Breast epithelium (tissue), 4 donors: ENCODE data around the gene DCAF10. TPM values are rescaled to one million over a fixed set of nuclear protein-coding genes. Genes with fewer than 3 reads are reported as not detected.

ENCODE experiments used
- DNase-seq, 2 donors: peaks; one replicate each; pipeline ENCODE4 v3.0.0-alpha.2; 2019; ENCODE audit warnings: low spot score in 2 of 2
- H3K27ac ChIP-seq, 2 donors: fragments of 200-600 bp; sonication (generic) in 1 of 2; one replicate each; pipeline ENCODE4 v1.5.1; 2016 to 2019; ENCODE audit warnings: mild to moderate bottlenecking in 1 of 2
- H3K27me3 ChIP-seq, 2 donors: fragments of 200-600 bp; sonication (generic) in 1 of 2; one replicate each; pipeline versions ENCODE4 v1.5.1 to v1.6.0; 2017 to 2019; ENCODE audit warnings: control low read depth in 1 of 2, mild to moderate bottlenecking in 1 of 2
- H3K36me3 ChIP-seq: fragments of 200-600 bp; one replicate; pipeline ENCODE4 v1.5.1; 2019
- H3K4me1 ChIP-seq, 2 donors: fragments of 200-600 bp; sonication (generic); one replicate each; pipeline ENCODE4 v1.5.1; 2016 to 2019; ENCODE audit warnings: control low read depth in 1 of 2
- H3K4me3 ChIP-seq, 3 donors: fragments of 200-600 bp; sonication (generic); 1 replicate in 2 of 3; 2 replicates in 1 of 3; pipeline ENCODE4 v1.5.1; 2016 to 2019; ENCODE audit warnings: mild to moderate bottlenecking in 3 of 3, moderate library complexity in 2 of 3
- H3K9me3 ChIP-seq, 2 donors: fragments of 200-600 bp; sonication (generic) in 1 of 2; one replicate each; pipeline ENCODE4 v1.5.1; 2016 to 2019; ENCODE audit warnings: control low read depth in 1 of 2
- POLR2A ChIP-seq: fragments of 450-650 bp; IDR thresholded peaks from one replicate; pipeline ENCODE4 v1.6.1; 2016; ENCODE audit warnings: antibody characterized with exemption, mild to moderate bottlenecking, moderate library complexity
- POLR2AphosphoS5 ChIP-seq, 3 donors: sonication (generic); formaldehyde crosslinking; IDR thresholded peaks; one replicate each; pipeline ENCODE4 v1.6.1; 2017; ENCODE audit warnings: antibody characterized with exemption in 3 of 3
- intact Hi-C: fragments of 100-400 bp; cut with DNase I; formaldehyde crosslinking; loops from one replicate; pipeline ENCODE4 v1.15.1; 2023; ENCODE audit warnings: low total_unique reads
- total RNA-seq, 3 donors: library from RNA; depleted of rRNA; stranded (reverse); fragments of >200 nt; gene quantifications; one replicate each; pipeline ENCODE4 v1.1.0, GENCODE V29; 2016
- TF ChIP-seq, protein P1 (sequence below), 3 donors: fragments of 450-650 bp; IDR thresholded peaks; one replicate each; pipeline ENCODE4 v1.5.1; 2016 to 2017; ENCODE audit warnings: antibody characterized with exemption in 3 of 3, mild to moderate bottlenecking in 3 of 3, moderate library complexity in 3 of 3

The DCAF10 gene
- total RNA-seq, 3 donors from 2014 or later, result 29.8 to 44.8 (median 38.7) TPM

DNA sequence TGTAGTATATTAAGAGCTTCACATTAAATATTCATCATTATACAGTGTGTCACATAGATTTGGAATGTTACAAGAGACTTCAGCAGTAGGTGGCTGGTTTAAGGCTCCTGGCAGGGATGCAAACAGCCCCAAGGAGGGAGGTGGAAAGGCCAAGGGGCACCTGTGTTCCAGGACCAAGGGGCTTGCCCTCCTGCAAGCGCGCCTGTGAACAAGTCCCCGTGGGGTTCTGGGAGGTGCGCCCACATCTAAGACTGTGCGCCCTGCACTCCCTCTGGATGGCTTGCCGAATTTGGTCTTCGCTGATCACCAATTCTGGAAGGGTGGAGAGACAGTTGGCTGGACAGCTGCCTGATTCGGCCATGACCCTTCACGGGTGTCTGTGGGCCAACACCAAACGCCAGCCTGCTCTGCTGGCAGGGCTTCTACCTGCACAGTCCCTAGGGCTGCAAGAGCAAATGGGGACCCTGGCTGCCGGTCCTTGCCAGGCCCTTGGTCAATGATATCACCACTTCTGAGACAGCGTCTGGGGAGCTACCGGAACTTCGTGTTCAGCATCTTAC is 115.4 kb downstream of the DCAF10 start:
- peak overlapping the region in 1 of 2 donors; percentile 66 for H3K27ac ChIP-seq
- no peaks in the 10 kb centered on the region for H3K4me1 ChIP-seq
- DNase-seq, result no peak
- intact Hi-C loops, result loop anchor here (2.0 to 10.0 kb wide), 3 partner anchors 91 to 481 kb away; no protein-coding TSS in a partner anchor
- H3K9me3 ChIP-seq, result no peaks in the 10 kb centered on the region
- H3K36me3 ChIP-seq, result no peaks in the 10 kb centered on the region
- no peaks in the 10 kb centered on the region for H3K27me3 ChIP-seq
- H3K4me3 ChIP-seq, result no peak overlapping the region
- TF ChIP-seq POLR2AphosphoS5 (IDR thresholded peaks at IDR 0.05) (no peak), POLR2A (no peak)
- TF ChIP-seq, protein P1, sequence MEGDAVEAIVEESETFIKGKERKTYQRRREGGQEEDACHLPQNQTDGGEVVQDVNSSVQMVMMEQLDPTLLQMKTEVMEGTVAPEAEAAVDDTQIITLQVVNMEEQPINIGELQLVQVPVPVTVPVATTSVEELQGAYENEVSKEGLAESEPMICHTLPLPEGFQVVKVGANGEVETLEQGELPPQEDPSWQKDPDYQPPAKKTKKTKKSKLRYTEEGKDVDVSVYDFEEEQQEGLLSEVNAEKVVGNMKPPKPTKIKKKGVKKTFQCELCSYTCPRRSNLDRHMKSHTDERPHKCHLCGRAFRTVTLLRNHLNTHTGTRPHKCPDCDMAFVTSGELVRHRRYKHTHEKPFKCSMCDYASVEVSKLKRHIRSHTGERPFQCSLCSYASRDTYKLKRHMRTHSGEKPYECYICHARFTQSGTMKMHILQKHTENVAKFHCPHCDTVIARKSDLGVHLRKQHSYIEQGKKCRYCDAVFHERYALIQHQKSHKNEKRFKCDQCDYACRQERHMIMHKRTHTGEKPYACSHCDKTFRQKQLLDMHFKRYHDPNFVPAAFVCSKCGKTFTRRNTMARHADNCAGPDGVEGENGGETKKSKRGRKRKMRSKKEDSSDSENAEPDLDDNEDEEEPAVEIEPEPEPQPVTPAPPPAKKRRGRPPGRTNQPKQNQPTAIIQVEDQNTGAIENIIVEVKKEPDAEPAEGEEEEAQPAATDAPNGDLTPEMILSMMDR (IDR thresholded peaks at IDR 0.05), result no peak

GRCh38 chr9:37916471-37917312 is 116.1 kb downstream of the DCAF10 start:
- no peaks in the 10 kb centered on the region for H3K9me3 ChIP-seq
- no peaks in the 10 kb centered on the region for H3K36me3 ChIP-seq
- no peaks in the 10 kb centered on the region for H3K27me3 ChIP-seq
- TF ChIP-seq POLR2AphosphoS5 (IDR thresholded peaks at IDR 0.05) (no peak), POLR2A (no peak)
- TF ChIP-seq, protein P1 (IDR thresholded peaks at IDR 0.05), result no peak
- DNase-seq, result no peak
- peak overlapping the region; percentile 42 to 74 for H3K27ac ChIP-seq
- H3K4me3 ChIP-seq, result no peak overlapping the region
- intact Hi-C loops, result loop anchor here (2.0 to 10.0 kb wide), 2 partner anchors 168 to 480 kb away; no protein-coding TSS in a partner anchor
- H3K4me1 ChIP-seq, result no peaks in the 10 kb centered on the region

Other genes starting within 250 kb of the DCAF10 start
- 1 to 10 TPM; 5.1 to 6.9 (median 5.9) TPM for gene FBXO10, start 224.4 kb upstream of the DCAF10 start, total RNA-seq
- gene TOMM5, start 208.2 kb upstream of the DCAF10 start, total RNA-seq, result 100 to 1,000 TPM in 1 of 3 donors, 10 to 100 TPM in 2; 71.9 to 105 (median 72.0) TPM
- gene FRMPD1, start 149.8 kb upstream of the DCAF10 start, total RNA-seq, result 1 to 10 TPM in 1 of 3 donors, under 1 TPM in 2; 0.16 to 1.6 (median 0.59) TPM
- 10 to 100 TPM in 2 of 3 donors, 1 to 10 TPM in 1; 6.7 to 12.1 (median 11.1) TPM for gene TRMT10B, start 47.0 kb upstream of the DCAF10 start, total RNA-seq
- gene EXOSC3, start 15.7 kb upstream of the DCAF10 start, total RNA-seq, result 10 to 100 TPM; 40.6 to 55.0 (median 49.9) TPM
- gene SLC25A51, start 103.3 kb downstream of the DCAF10 start, total RNA-seq, result 10 to 100 TPM; 22.5 to 43.7 (median 30.8) TPM